ENCODE data around the gene ZNF26. TPM values are rescaled to one million over a fixed set of nuclear protein-coding genes. Genes with fewer than 3 reads are reported as not detected.
"Not testable (repeated sequence)": the region's sequence is repeated elsewhere in the genome, so short reads cannot be mapped to it uniquely, and the experiment has no call there.

The ZNF26 gene
- total and polyA plus RNA-seq, 4 donors = 5.0 to 26.7 (median 11.0) TPM

DNA sequence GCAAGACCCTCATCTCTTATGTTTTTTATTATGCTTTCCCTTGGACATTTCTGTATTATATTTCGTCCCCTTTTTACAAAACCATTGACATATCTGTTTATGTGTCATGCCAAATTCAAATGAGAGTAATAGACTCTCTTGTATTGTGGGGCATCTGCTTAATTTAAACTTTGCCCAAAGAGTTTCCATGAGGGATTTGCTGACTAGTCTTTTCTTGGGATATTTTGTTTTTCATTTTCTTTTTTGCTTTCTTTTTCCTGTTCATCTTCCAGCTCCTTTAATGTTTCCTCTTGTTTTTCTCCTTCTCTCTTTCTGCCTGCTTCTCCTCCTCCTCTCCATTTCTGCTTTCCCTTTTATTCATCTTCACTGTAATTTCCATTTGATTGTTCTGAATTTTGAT lies 13.8 kb upstream of the ZNF26 start:
- H3K36me3 ChIP-seq (ENCODE audit: control insufficient read depth in 4 of 4, insufficient read depth in 4 of 4, low read length in 4 of 4) = peaks cover 0 to 2% (median 0%) of the 10 kb centered on the region in 4 donors
- no peaks in the 10 kb centered on the region for H3K4me1 ChIP-seq (ENCODE audit: control insufficient read depth in 5 of 5, insufficient read depth in 5 of 5, low read length in 5 of 5)
- DNase-seq = no peak
- no peak overlapping the region for H3K9ac ChIP-seq (ENCODE audit: insufficient read depth in 1 of 2, low read length in 2 of 2)
- H3K27me3 ChIP-seq (ENCODE audit: control insufficient read depth in 3 of 3, insufficient read depth in 3 of 3, low read length in 2 of 3) = no peaks in the 10 kb centered on the region
- no peak overlapping the region for H3K4me3 ChIP-seq
- no peak overlapping the region for H3K27ac ChIP-seq (ENCODE audit: low read depth in 1 of 2, low read length in 1 of 2)
- WGBS, 2 donors = 74 to 81% methylated on average over 1 of the region's 1 CpG
- ATAC-seq (ENCODE audit: insufficient read depth, low FRiP score) = no peak
- H3K9me3 ChIP-seq (ENCODE audit: control insufficient read depth in 4 of 4, insufficient read depth in 3 of 4, low read length in 3 of 4) = peaks cover 0 to 28% (median 7%) of the 10 kb centered on the region in 4 donors
- TF ChIP-seq, protein P1, sequence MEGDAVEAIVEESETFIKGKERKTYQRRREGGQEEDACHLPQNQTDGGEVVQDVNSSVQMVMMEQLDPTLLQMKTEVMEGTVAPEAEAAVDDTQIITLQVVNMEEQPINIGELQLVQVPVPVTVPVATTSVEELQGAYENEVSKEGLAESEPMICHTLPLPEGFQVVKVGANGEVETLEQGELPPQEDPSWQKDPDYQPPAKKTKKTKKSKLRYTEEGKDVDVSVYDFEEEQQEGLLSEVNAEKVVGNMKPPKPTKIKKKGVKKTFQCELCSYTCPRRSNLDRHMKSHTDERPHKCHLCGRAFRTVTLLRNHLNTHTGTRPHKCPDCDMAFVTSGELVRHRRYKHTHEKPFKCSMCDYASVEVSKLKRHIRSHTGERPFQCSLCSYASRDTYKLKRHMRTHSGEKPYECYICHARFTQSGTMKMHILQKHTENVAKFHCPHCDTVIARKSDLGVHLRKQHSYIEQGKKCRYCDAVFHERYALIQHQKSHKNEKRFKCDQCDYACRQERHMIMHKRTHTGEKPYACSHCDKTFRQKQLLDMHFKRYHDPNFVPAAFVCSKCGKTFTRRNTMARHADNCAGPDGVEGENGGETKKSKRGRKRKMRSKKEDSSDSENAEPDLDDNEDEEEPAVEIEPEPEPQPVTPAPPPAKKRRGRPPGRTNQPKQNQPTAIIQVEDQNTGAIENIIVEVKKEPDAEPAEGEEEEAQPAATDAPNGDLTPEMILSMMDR (IDR thresholded peaks at IDR 0.05; ENCODE audit: control extremely low read depth, extremely low read depth) = no peak

DNA sequence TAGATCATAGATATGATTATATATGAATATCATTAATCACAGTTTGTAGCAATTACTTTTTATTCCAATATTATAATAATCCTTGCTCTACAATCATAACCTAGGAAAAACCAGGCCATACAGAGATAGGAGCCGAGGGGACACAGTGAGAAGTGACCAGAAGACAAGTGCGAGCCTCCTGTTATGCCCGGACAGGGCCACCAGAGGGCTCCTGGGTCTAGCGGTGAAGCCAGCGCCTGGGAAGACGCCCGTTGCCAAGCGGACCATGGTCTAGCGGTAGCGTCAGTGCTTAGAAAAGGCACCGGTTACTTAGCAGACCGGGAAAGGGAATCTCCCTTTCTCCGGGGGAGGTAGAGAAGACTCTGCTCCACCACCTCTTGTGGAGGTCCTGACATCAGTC lies 9.3 kb upstream of the ZNF26 start:
- peaks cover 0 to 14% (median 7%) of the 10 kb centered on the region in 4 donors for H3K9me3 ChIP-seq (ENCODE audit: control insufficient read depth in 4 of 4, insufficient read depth in 3 of 4, low read length in 3 of 4)
- ATAC-seq (ENCODE audit: insufficient read depth, low FRiP score); H3K27ac ChIP-seq (ENCODE audit: low read depth in 1 of 2, low read length in 1 of 2); H3K4me1 ChIP-seq (ENCODE audit: control insufficient read depth in 5 of 5, insufficient read depth in 5 of 5, low read length in 5 of 5); DNase-seq; H3K9ac ChIP-seq (ENCODE audit: insufficient read depth in 1 of 2, low read length in 2 of 2); H3K4me3 ChIP-seq; H3K36me3 ChIP-seq (ENCODE audit: control insufficient read depth in 4 of 4, insufficient read depth in 4 of 4, low read length in 4 of 4); H3K27me3 ChIP-seq (ENCODE audit: control insufficient read depth in 3 of 3, insufficient read depth in 3 of 3, low read length in 2 of 3): not testable (repeated sequence)
- 39 to 42% methylated on average over 13 of the region's 13 CpGs for WGBS, 2 donors

- DNase-seq = no peak
- TF ChIP-seq, protein P1 (IDR thresholded peaks at IDR 0.05; ENCODE audit: control extremely low read depth, extremely low read depth) = no peak
- 3 to 6% methylated on average over 11 of the region's 11 CpGs for whole genome bisulfite sequencing, 2 donors
- Histone ChIP-seq H3K9ac (ENCODE audit: insufficient read depth in 1 of 2, low read length in 2 of 2) (peak overlapping the region; percentile 34 to 41), H3K27me3 (ENCODE audit: control insufficient read depth in 3 of 3, insufficient read depth in 3 of 3, low read length in 2 of 3) (no peaks in the 10 kb centered on the region), H3K36me3 (ENCODE audit: control insufficient read depth in 4 of 4, insufficient read depth in 4 of 4, low read length in 4 of 4) (peaks cover 0 to 26% (median 2%) of the 10 kb centered on the region in 4 donors), H3K4me1 (ENCODE audit: control insufficient read depth in 5 of 5, insufficient read depth in 5 of 5, low read length in 5 of 5) (peaks cover 0 to 7% (median 0%) of the 10 kb centered on the region in 5 donors), H3K9me3 (ENCODE audit: control insufficient read depth in 4 of 4, insufficient read depth in 3 of 4, low read length in 3 of 4) (peaks cover 0 to 14% (median 5%) of the 10 kb centered on the region in 4 donors), H3K4me3 (peak overlapping the region; percentile 95), H3K27ac (ENCODE audit: low read depth in 1 of 2, low read length in 1 of 2) (peak overlapping the region; percentile 79 to 95)
- ATAC-seq (ENCODE audit: insufficient read depth, low FRiP score) = no peak
Measured at GRCh38 chr12:132986885-132987225, 688 bp downstream of the ZNF26 start.

GRCh38 chr12:132998741-132999140 lies 12.6 kb downstream of the ZNF26 start:
- WGBS, 2 donors = 40 to 54% methylated on average over 1 of the region's 1 CpG
- Histone ChIP-seq H3K4me1 (ENCODE audit: control insufficient read depth in 5 of 5, insufficient read depth in 5 of 5, low read length in 5 of 5) (no peaks in the 10 kb centered on the region), H3K9me3 (ENCODE audit: control insufficient read depth in 4 of 4, insufficient read depth in 3 of 4, low read length in 3 of 4) (peaks cover 4 to 60% (median 31%) of the 10 kb centered on the region in 4 donors), H3K27ac (ENCODE audit: low read depth in 1 of 2, low read length in 1 of 2) (no peak overlapping the region), H3K36me3 (ENCODE audit: control insufficient read depth in 4 of 4, insufficient read depth in 4 of 4, low read length in 4 of 4) (peaks cover 0 to 30% (median 8%) of the 10 kb centered on the region in 4 donors), H3K27me3 (ENCODE audit: control insufficient read depth in 3 of 3, insufficient read depth in 3 of 3, low read length in 2 of 3) (no peaks in the 10 kb centered on the region), H3K9ac (ENCODE audit: insufficient read depth in 1 of 2, low read length in 2 of 2) (no peak overlapping the region), H3K4me3 (no peak overlapping the region)
- no peak for DNase-seq
- TF ChIP-seq, protein P1 (IDR thresholded peaks at IDR 0.05; ENCODE audit: control extremely low read depth, extremely low read depth) = no peak
- no peak for ATAC-seq (ENCODE audit: insufficient read depth, low FRiP score)

Data from lung (tissue), 12 donors.